CD4-positive, alpha-beta T cell treated with Interferon alpha-2 for 1 hour (primary cell): ENCODE data around the gene HJURP.
"Not testable (repeated sequence)": the region's sequence is repeated elsewhere in the genome, so short reads cannot be mapped to it uniquely, and the experiment has no call there.

Experiments used
- DNase-seq, 2 donors: peaks; one replicate each; pipeline ENCODE4 v3.0.0-alpha.2; 2020 to 2022

HJURP gene, protein sequence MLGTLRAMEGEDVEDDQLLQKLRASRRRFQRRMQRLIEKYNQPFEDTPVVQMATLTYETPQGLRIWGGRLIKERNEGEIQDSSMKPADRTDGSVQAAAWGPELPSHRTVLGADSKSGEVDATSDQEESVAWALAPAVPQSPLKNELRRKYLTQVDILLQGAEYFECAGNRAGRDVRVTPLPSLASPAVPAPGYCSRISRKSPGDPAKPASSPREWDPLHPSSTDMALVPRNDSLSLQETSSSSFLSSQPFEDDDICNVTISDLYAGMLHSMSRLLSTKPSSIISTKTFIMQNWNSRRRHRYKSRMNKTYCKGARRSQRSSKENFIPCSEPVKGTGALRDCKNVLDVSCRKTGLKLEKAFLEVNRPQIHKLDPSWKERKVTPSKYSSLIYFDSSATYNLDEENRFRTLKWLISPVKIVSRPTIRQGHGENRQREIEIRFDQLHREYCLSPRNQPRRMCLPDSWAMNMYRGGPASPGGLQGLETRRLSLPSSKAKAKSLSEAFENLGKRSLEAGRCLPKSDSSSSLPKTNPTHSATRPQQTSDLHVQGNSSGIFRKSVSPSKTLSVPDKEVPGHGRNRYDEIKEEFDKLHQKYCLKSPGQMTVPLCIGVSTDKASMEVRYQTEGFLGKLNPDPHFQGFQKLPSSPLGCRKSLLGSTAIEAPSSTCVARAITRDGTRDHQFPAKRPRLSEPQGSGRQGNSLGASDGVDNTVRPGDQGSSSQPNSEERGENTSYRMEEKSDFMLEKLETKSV

DNA sequence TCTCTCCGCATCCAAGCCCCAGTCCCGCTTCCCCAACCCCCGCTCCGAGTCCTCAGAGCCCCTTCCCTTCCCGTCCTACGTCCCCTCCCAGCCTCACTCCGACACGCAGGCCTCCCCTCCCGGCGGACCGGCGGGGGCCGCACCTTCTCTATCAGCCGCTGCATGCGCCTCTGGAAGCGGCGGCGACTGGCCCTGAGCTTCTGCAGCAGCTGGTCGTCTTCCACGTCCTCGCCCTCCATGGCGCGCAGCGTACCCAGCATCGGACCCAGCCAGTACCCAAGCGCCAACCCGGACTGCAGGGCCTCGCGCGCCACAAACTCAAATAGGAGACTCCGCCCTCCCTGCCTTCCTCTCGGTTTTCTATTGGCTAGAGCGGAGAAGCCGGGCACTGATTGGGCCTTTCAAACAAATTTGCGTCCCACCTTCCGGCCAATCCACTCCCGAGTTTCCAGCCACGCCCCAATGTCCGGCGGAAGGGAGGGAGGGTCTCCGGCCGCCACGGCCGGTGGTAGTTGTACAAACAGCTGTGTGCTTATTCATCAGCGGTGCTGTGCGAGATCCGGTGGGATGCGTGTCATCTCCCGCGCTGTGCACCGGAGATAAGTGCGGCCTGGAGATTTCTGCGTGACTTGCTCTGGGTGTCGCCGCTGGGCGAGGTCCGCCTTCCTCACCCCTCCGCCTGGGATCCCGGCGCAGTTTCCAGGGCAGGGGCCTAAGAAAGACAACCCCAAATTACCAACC lies at the start of gene HJURP:
HJURP (minus strand) TSS at position 295 of the 741 bp plus-strand sequence; CDS start at position 260, 35 bp downstream.
- peak; percentile 89 to 93 for DNase-seq

DNA sequence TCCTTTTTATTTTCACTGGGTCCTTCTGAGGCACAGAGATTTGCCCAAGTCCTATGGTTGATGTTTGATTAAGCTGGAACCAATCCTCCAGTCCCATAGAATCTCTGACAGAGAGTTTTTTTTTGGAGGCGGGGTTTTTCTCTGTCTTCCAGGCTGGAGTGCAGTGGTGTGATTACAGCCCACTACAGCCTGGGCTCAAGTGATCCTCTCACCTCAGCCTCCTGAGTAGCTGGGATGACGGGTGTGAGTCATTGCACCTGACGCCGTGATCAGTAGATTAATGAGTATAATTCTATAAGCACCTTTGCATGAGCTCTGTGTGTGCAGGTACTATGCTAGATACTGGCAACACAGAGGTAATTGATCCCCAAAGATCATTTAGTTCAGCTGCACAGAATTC lies 47.5 kb upstream of the HJURP start:
- no peak for DNase-seq

DNA sequence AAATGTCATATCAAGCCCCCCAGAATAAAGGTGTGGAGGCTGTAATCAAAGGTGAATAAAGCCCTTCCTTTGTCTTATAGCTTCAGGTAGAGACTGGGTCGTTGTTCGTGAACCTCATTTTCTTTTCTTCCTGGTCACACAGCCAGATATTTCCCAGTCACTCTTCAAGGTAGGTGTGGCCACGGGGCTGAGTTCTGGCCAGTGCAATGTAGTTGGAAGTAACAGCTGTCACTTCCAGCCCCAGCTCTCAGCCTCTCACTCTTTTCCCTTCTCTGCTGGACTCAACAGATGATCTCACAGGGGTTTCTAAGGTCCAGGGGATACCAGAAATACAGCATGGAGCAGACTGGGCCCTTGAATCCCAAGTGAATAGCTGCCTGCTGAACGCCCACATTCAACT lies 47.0 kb upstream of the HJURP start:
- DNase-seq = no peak

DNA sequence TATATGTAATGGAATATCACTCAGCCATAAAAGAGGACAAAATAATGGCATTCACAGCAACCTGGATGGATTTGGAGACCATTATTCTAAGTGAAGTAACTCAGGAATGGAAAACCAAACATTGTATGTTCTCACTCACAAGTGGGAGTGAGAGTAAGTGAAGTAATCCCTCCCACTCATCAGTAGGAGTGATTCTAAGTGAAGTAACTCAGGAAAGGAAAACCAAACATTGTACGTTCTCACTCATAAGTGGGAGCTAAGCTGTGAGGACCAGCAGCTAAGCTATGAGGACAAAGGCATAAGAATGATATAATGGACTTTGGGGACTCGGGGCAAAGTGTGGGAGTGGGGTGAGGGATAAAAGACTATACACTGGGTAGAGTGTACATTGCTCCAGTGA lies 41.9 kb upstream of the HJURP start:
- DNase-seq = not testable (repeated sequence)

DNA sequence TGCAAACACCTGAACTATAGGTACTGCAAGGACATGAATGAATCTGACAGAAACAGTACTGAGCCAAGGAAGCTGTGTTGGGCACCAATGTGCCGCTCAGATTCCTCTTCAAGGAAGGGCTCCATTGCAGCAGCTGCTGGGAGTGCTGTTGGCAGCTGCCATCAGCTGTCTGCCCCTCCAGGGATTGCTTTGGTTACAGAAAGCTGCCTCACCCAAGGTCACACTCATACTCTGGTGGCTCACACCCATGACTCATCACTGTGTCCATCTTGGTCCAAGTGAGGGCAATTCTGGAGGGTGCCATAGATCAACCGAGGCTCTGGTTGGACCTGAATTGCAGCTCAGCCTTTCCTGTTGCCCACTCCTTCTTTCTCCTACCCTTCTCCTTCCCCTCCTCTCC lies 38.5 kb upstream of the HJURP start:
- no peak for DNase-seq

DNA sequence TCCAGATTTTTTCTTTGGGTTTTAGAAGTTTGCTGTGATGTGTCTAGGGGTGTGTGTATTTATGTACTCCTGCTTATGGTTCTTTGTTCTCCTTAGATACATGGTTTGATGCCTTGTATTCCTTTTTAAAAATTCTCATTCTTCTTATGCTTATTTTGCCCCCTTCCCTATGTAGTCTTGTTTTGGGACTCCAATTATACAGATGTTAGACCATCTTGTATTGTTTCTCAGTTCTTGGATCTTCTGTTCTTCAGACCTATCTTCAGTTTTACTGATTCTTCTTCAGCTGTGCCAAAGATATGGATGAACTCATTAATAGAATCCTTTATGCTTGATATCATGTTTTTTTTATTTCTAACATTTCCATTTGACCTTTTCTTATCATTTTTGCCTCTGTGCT lies 28.0 kb upstream of the HJURP start:
- no peak for DNase-seq

DNA sequence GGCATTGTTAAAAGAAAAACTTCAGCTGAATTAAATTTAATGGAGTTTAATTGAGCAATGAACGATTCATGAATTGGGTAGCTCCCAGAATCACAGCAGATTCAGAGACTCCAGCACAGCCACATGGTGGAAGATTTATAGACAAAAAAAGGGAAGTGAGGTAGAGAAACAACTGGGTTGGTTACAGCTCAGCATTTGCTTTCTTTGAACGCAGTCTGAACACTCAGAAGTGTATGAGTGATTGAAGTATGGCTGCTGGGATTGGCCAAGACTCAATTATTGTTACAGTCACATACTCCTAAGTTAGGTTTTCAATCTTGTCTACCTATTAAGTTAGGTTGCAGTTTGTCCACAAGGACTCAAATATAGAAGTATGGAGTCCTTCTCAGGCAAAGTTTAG lies 17.8 kb upstream of the HJURP start:
- not testable (repeated sequence) for DNase-seq

DNA sequence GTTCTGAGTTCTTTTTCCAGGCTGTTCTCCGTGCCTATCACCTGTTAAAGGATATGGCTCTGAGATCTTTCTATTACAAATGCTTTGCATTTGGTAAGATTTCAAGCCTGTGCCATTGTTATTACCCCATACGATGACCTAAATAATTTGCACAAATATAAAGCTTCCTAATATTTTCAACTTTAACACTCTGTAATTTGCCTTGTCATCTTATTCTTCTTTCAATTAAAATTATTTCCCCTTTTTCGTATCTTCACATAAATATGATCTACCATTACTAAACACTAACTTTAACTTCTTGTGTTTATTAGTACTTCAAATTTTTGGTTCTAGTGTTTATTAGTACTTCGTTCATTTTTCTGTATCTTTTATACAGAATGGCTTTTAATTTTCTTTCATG lies 17.1 kb upstream of the HJURP start:
- DNase-seq = no peak

DNA sequence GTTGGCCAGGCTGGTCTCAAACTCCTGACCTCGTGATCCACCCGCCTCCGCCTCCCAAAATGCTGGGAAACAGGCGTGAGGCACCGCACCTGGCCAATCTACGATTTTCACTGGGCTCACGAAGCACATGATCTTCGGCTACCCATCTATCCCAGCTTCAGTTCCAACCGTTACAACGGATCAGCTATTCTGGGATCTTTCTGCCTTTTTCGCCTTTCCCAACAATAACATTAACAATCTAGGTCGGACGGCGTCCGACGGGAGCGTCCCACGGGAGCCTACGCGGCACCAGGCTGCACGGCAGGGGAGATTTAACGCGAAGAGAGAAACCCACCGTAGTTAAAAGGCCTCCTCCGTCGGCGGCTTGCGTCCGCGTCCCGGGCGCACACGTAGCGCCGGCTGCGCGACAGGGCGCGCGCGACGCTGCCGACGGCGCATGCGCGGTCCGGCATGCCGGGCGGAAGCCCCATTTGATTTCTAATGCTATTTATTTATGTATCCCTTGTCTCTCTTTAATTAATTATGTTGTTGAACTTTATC lies 13.7 kb upstream of the HJURP start, which contains the start of gene MSL3B:
MSL3B (minus strand) TSS at position 394 of the 540 bp plus-strand sequence.
- peak; percentile 47 to 71 for DNase-seq

DNA sequence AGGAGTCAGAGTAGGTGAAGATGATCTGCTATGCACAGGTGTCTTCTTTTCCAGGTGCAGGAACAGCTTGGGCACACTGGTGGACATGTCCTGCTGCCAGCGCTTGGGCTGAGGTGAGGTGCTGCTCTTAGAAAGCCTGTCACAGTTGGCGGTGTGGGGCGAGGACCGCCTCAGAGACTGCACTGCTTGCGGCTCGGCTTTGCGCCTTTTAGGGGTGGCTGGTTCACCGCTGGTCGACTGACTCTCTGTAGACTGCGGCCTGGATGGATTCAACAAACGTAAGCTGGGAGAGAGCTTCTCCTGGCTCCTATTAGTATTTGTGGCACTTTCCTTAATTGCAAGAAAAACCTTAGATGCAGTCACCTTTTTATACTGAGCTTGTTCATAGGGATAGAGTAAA lies 12.1 kb upstream of the HJURP start:
- no peak for DNase-seq

DNA sequence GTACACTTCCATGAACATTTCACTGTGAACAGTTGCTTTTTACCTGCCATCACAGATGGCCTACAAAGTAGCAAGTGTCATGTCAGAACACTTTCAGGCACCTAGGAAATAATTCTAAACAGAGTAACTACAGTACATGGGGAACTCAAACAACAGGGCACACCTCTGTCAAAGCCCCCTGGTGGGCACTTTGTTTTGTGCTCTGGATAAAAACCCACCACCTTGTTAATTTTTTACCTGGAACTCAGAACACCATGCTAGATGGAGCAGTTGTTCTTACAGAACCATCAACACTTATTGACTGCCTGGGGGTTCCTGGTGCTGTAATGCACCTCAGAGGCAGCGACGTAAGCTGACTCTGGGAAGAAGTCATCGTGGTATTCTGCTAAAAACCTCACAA lies 11.5 kb upstream of the HJURP start:
- DNase-seq = no peak

DNA sequence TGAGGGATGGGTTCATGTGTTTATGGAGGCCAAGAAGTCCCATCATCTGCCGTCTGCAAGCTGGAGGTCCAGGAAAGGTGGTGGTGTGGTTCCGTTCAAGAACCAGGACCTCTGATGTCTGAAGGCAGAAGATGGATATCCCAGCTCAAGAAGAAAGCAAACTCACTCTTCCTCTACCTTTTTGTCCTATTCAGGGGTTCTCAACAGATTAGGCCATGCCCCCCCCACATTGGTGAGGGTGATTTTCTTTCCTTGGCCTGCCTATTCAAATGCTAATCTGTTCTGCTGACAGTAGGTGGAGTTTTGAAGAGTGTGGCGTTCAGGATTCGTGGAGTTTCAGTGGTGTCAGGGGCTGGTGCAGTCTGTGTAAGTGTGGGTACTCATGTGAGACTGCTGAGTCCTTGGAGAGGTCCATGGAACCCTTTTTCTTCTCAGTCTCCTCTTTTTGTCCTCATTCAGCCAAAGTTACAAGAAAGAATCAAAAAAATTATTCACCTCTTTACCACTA lies 8.0 kb upstream of the HJURP start:
- no peak for DNase-seq

DNA sequence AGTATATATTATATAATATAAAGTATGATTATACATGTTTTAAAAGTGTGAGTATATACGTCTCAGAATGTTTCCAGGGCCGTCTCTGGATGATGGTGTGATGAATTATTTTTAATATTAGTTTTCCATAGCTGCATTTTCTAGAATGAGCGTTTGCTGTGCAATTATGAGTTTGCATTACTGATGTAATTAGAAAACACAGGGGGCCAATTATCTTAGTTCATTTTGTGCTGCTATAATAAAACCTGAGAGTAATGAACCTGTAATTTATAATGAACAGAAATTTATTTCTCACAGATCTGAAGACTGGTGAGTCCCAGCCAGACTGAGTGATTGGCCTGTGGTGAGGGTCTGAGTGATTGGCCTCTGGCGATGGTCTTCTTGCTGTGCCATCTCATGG lies 4.0 kb upstream of the HJURP start:
- no peak for DNase-seq

DNA sequence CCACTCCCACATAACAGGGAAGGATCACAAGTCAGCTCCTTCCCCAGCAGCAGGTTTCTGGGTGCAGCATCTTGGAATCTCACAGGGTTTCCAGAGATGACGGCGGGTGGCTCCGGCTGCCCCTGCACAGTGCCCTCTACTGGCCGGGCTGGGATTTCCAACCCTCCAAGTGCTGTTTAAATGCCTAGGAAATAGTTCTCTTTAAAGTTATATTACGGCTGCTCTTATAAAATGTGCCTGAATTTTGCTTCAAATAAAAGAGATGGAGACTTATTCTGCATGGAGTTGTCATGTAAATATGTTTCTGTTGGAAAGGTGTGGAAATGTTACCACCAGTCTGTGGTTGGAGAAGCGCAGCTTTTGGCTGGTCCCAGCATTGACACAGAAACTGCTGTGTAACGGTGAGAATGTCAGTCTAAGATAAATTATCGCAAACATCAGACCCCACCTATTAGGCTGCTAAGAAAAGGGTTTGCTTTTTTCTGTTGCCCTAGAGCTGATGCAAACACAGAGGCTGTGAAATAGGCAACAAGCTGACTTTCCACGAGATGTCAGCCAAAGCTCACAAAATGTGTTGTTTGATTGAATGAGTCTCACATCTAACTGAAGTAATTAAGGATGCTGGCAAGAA lies 3.3 kb upstream of the HJURP start:
- peak; percentile 27 to 57 for DNase-seq

DNA sequence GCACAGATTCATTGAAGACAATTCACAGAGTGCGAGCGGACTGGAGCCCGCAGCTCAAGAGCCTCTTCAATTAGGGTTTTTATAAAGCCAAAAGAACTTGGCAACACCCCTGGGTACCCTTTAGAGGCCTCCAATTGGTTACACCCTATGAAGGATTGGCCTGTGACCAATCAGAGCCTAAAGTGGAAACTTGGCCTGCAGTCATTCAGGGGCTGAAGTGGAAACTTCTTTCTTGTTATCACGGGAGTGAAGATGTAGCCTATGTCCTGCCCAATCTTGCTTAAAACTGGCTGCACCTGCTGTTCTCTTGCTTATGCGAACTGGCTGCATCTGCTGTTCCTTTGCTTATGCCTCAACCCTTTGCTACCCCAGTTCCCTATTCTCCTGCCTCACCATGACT lies 1.8 kb upstream of the HJURP start:
- no peak for DNase-seq

DNA sequence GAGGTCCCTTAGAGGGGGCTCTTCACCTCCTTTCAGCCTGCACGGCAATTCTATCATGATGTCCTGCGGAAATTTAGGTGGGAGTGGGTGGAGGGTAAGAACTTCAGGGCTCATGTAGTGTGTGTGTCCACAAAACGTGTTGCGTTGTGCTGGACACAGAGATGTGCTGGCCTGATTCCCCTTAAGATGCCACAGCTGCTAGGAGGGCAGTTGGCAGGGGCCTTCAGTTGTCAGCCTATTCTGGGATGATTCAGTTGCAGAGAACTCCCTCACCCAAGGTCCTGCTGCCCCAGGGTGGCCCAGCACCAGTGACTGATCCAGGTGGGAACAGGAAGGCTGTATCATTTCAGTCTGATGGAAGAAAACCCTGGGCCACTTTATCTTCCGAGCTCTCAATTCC lies 1.0 kb upstream of the HJURP start:
- DNase-seq = no peak

DNA sequence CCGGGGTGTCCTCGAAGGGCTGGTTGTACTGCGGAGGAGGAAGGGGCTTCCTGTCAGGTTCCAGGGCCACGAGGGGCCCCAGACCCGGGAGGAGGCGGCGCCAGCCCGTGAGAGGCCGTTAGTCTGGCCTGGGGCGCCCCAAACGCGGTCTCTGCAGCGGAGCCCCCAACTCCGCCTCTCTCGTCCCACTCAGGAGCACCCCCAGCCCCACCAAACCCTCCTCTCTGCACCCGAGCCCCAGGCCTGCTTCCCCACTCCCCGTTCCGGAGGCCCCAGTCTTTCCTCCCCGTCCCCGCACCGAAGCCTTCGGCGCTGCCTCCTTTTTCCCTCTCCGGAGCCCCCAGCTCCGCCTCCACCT lies 473 bp downstream of the HJURP start:
- DNase-seq = no peak

DNA sequence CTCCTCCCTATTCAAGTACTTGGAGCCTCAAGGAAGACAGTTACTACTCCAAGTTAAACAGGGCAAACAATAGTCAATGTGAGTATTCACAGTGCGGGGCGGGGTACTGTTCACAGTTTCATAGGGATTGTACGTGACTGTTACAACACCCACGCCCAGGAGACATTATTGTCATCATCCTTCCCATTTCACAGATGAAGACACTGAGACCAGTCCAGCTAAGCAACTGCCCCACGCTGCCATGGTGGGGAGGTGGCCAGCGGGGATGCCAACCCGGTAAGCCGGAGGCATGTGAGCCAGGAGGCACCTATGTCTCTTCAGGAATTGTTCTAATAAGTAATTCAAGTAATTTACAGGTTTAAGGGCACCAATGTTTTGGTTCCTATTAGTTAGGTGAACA lies 982 bp downstream of the HJURP start:
- no peak for DNase-seq

DNA sequence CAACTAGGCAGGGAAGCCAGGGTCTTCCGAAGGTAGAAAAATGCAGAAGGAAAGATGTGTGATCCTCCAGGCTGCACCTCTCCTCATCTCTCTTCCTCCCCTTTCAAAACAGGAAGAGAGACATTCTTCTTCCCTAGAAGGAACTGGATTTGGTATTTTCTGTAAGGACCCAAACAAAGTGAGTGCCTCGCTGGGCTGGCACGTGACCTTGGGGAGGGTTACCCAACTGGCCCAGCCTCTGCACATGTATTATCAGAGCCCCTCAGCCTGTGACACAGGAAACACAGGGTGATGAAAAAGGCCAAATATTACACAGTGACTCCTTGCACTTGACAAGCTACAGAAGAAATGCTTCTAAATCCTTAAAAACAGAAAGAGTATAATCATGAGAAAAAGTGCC lies 2.3 kb downstream of the HJURP start:
- DNase-seq = no peak

DNA sequence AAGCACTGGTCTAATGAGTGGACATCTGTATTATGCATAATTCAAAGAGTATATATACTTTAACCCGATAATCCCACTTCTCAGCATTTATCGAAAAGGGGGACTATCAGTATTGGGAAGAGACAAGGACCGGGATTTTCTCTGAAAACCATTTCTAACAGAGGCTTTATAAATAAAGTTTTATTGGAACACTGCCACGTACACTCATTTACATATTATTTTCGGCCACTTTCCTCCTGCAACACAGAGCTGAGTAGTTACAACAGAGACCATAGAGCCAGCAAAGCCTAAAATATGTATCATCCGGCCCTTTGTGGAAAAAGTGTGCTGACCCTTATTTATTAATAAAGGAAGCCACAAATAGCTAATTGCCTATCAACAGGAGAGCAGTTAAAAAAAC lies 3.2 kb downstream of the HJURP start:
- no peak for DNase-seq

DNA sequence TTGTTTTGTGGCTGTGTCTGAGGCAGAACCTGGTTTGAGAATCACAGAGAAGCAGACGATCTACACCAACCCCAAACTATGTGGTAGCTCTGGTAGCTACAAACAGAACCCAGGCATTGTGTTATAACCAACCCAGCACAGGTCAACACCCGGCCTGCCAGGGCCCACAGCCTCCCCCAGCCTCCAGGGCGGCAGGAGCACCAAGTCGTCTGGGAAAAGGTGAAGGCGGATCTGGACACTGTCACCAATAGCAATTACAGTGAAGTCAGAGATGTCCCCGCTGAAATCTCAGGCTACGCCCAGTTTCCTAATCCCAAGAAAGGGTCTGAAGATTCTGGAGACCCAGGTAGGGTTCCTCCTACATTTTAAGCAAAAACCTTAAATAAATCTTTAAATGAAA lies 3.6 kb downstream of the HJURP start:
- DNase-seq = no peak

DNA sequence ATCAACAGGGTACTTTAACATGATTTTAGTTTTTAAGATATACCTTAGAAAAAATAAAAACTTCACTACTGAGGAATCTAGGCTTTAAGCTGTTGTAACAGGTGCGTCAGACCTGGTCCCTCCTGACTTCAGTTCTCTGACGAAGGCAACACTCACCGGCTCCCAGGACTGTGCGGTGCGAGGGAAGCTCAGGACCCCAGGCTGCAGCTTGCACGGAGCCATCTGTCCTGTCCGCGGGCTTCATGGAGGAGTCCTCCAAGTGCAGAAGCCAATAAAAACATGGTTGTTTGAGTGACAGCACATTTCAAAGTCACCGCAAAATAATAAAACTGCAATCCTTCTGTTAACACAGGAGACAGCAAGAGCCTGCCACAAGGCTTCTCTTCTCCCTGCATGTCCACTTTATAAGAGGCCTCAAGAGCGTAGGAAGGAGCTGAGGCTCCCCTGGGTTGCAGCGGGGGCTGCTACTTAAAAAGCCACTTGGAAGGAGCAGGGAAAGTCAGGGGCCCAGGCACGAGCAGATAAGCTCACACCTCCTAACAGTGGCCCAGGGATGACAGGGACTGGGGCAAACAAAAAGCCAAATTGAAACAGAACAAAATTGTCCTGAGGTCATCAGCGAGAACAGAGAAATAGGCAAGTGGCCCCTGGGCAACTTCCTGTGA lies 4.6 kb downstream of the HJURP start:
- no peak for DNase-seq
